Lower leg skin (tissue), 3 donors: Measurements from ENCODE around the gene GLRX3.

Experiments
- CTCF ChIP-seq, 3 donors: fragments of 450-650 bp; IDR thresholded peaks; one replicate each; pipeline ENCODE4 v1.5.1; 2016; ENCODE audit warnings: antibody characterized with exemption in 3 of 3, mild to moderate bottlenecking in 3 of 3, moderate library complexity in 2 of 3
- POLR2A ChIP-seq, 2 donors: fragments of 450-650 bp; IDR thresholded peaks; one replicate each; pipeline ENCODE4 v1.6.1; 2016 to 2017; ENCODE audit warnings: antibody characterized with exemption in 2 of 2, mild to moderate bottlenecking in 1 of 2, moderate library complexity in 1 of 2

GRCh38 chr10:130128062-130128781 lies 8.0 kb upstream of the GLRX3 start:
- no peak for TF ChIP-seq CTCF (IDR thresholded peaks at IDR 0.05)
- TF ChIP-seq POLR2A (IDR thresholded peaks at IDR 0.05) = no peak
